NB4 (cell line): ENCODE data around the gene HEXIM2.
"Not testable (repeated sequence)": the region's sequence is repeated elsewhere in the genome, so short reads cannot be mapped to it uniquely, and the experiment has no call there.

ENCODE experiments used
- CTCF ChIP-seq: IDR thresholded peaks from one replicate; pipeline ENCODE4 v1.5.1; 2012; ENCODE audit warnings: low read depth, low read length
- MYC ChIP-seq: IDR thresholded peaks from 2 replicates; pipeline ENCODE4 v1.6.1; 2011; ENCODE audit warnings: low read depth, low read length

- TF ChIP-seq CTCF, MYC: not testable (repeated sequence)
These were observed 36.9 kb upstream of the HEXIM2 start for GRCh38 chr17:45124797-45125122.
